IPS-20b (cell line): ENCODE data around the gene LPP.
"Not testable (repeated sequence)": the region's sequence is repeated elsewhere in the genome, so short reads cannot be mapped to it uniquely, and the experiment has no call there.

Experiments
- H3K27ac ChIP-seq: one replicate; pipeline ENCODE4 v1.5.1; 2013; ENCODE audit warnings: low read length
- H3K27me3 ChIP-seq: 2 replicates; pipeline ENCODE4 v1.6.1; 2013; ENCODE audit warnings: mild to moderate bottlenecking, low read length, inconsistent platforms; ENCODE audit not compliant: insufficient read depth
- H3K36me3 ChIP-seq: 2 replicates; pipeline ENCODE4 v1.6.1; 2013; ENCODE audit warnings: low read depth, mild to moderate bottlenecking, inconsistent platforms, low read length, moderate library complexity; ENCODE audit not compliant: insufficient read depth
- H3K4me1 ChIP-seq: 2 replicates; pipeline ENCODE4 v1.6.1; 2013; ENCODE audit warnings: mild to moderate bottlenecking, control low read depth, inconsistent platforms, low read length, moderate library complexity; ENCODE audit not compliant: insufficient read depth
- H3K4me3 ChIP-seq: 2 replicates; pipeline ENCODE4 v1.5.1; 2013; ENCODE audit warnings: mild to moderate bottlenecking, low read length, inconsistent platforms
- H3K9ac ChIP-seq: 2 replicates; pipeline ENCODE4 v1.6.1; 2013; ENCODE audit warnings: low read depth, mild to moderate bottlenecking, inconsistent platforms, low read length, moderate library complexity
- H3K9me3 ChIP-seq: 2 replicates; pipeline ENCODE4 v1.6.1; 2013; ENCODE audit warnings: mild to moderate bottlenecking, low read depth, low read length, inconsistent platforms; ENCODE audit not compliant: insufficient read depth

LPP gene

GRCh38 chr3:188608401-188608800 is 454.4 kb downstream of the LPP start:
- H3K9me3 ChIP-seq: peaks cover 4% of the 10 kb centered on the region; the same call in 1 of the 2 replicates

GRCh38 chr3:188613721-188614120 is 459.8 kb downstream of the LPP start:
- H3K27me3 ChIP-seq, H3K4me1 ChIP-seq, H3K9ac ChIP-seq, H3K9me3 ChIP-seq, H3K27ac ChIP-seq, H3K4me3 ChIP-seq: not testable (repeated sequence)
- peaks cover 17% of the 10 kb centered on the region; the same call in 1 of the 2 replicates for H3K36me3 ChIP-seq

More at GRCh38 chr3:188608401-188608800, 454.4 kb downstream of the LPP start:
- no peaks in the 10 kb centered on the region; the same call in 1 of the 2 replicates for H3K4me1 ChIP-seq
- no peaks in the 10 kb centered on the region for H3K27me3 ChIP-seq
- no peak overlapping the region for H3K27ac ChIP-seq
- H3K36me3 ChIP-seq: peaks cover 17% of the 10 kb centered on the region; the same call in 1 of the 2 replicates
- no peak overlapping the region for H3K9ac ChIP-seq
- H3K4me3 ChIP-seq: no peak overlapping the region

GRCh38 chr3:188617270-188617669 is 463.3 kb downstream of the LPP start:
- no peaks in the 10 kb centered on the region for H3K27me3 ChIP-seq
- H3K27ac ChIP-seq: no peak overlapping the region
- no peak overlapping the region for H3K4me3 ChIP-seq
- no peaks in the 10 kb centered on the region for H3K4me1 ChIP-seq
- H3K9ac ChIP-seq: no peak overlapping the region
- no peaks in the 10 kb centered on the region for H3K36me3 ChIP-seq
- H3K9me3 ChIP-seq: no peaks in the 10 kb centered on the region

- H3K4me3 ChIP-seq: no peak overlapping the region
- H3K9me3 ChIP-seq: no peaks in the 10 kb centered on the region
- no peaks in the 10 kb centered on the region for H3K27me3 ChIP-seq
- H3K4me1 ChIP-seq: no peaks in the 10 kb centered on the region
- no peak overlapping the region for H3K9ac ChIP-seq
- H3K36me3 ChIP-seq: no peaks in the 10 kb centered on the region
- H3K27ac ChIP-seq: no peak overlapping the region
Observed at GRCh38 chr3:188617988-188618701, 464.2 kb downstream of the LPP start.

GRCh38 chr3:188620752-188621151 is 466.8 kb downstream of the LPP start:
- H3K9me3 ChIP-seq: no peaks in the 10 kb centered on the region
- no peaks in the 10 kb centered on the region; the same call in 1 of the 2 replicates for H3K4me1 ChIP-seq
- H3K27me3 ChIP-seq: no peaks in the 10 kb centered on the region
- H3K27ac ChIP-seq: no peak overlapping the region
- no peak overlapping the region for H3K4me3 ChIP-seq
- no peak overlapping the region for H3K9ac ChIP-seq
- H3K36me3 ChIP-seq: no peaks in the 10 kb centered on the region

GRCh38 chr3:188624384-188624783 is 470.4 kb downstream of the LPP start:
- Histone ChIP-seq H3K27ac (no peak overlapping the region), H3K36me3 (no peaks in the 10 kb centered on the region), H3K27me3 (no peaks in the 10 kb centered on the region), H3K4me3 (no peak overlapping the region), H3K4me1 (no peaks in the 10 kb centered on the region; the same call in 1 of the 2 replicates), H3K9me3 (no peaks in the 10 kb centered on the region), H3K9ac (no peak overlapping the region)

- Histone ChIP-seq H3K9me3 (no peaks in the 10 kb centered on the region), H3K27ac (no peak overlapping the region), H3K9ac (no peak overlapping the region), H3K27me3 (no peaks in the 10 kb centered on the region), H3K4me1 (no peaks in the 10 kb centered on the region; the same call in 1 of the 2 replicates), H3K4me3 (no peak overlapping the region), H3K36me3 (no peaks in the 10 kb centered on the region)
Observed at GRCh38 chr3:188624828-188625227, 470.9 kb downstream of the LPP start.

- no peak overlapping the region for H3K9ac ChIP-seq
- H3K27me3 ChIP-seq: no peaks in the 10 kb centered on the region
- no peak overlapping the region for H3K4me3 ChIP-seq
- no peaks in the 10 kb centered on the region for H3K36me3 ChIP-seq
- no peaks in the 10 kb centered on the region; the same call in 1 of the 2 replicates for H3K4me1 ChIP-seq
- H3K9me3 ChIP-seq: no peaks in the 10 kb centered on the region
- H3K27ac ChIP-seq: no peak overlapping the region
Observed at GRCh38 chr3:188627652-188628051, 473.7 kb downstream of the LPP start.

GRCh38 chr3:188631291-188632010 is 477.5 kb downstream of the LPP start:
- Histone ChIP-seq H3K4me1 (no peaks in the 10 kb centered on the region), H3K27me3 (no peaks in the 10 kb centered on the region), H3K9ac (no peak overlapping the region), H3K4me3 (no peak overlapping the region), H3K9me3 (peaks cover 5% of the 10 kb centered on the region), H3K36me3 (no peaks in the 10 kb centered on the region), H3K27ac (no peak overlapping the region)

GRCh38 chr3:188633206-188633605 is 479.2 kb downstream of the LPP start:
- H3K27me3 ChIP-seq: no peaks in the 10 kb centered on the region
- H3K9me3 ChIP-seq: peaks cover 5% of the 10 kb centered on the region
- no peak overlapping the region for H3K9ac ChIP-seq

GRCh38 chr3:188634285-188634684 is 480.3 kb downstream of the LPP start:
- peaks cover 5% of the 10 kb centered on the region for H3K9me3 ChIP-seq
- no peak overlapping the region for H3K27ac ChIP-seq
- no peak overlapping the region for H3K9ac ChIP-seq
- no peaks in the 10 kb centered on the region for H3K27me3 ChIP-seq
- no peaks in the 10 kb centered on the region for H3K36me3 ChIP-seq
- no peaks in the 10 kb centered on the region for H3K4me1 ChIP-seq
- H3K4me3 ChIP-seq: no peak overlapping the region

More at GRCh38 chr3:188633206-188633605, 479.2 kb downstream of the LPP start:
- no peaks in the 10 kb centered on the region for H3K36me3 ChIP-seq
- no peak overlapping the region for H3K4me3 ChIP-seq
- H3K27ac ChIP-seq: no peak overlapping the region
- H3K4me1 ChIP-seq: no peaks in the 10 kb centered on the region
